Measurements from ENCODE around the gene ZNF143. TPM values are rescaled to one million over a fixed set of nuclear protein-coding genes. Genes with fewer than 3 reads are reported as not detected.

ZNF143 gene
- total RNA-seq, 1 donor from 2014 or later, result 36.6 TPM

- no peak for DNase-seq (ENCODE audit: extremely low spot score in 2 of 2)
- intact Hi-C loops (cut with DNase I), result no loop called here
- Histone ChIP-seq H3K4me1 (no peaks in the 10 kb centered on the region), H3K27ac (no peak overlapping the region), H3K9me3 (no peaks in the 10 kb centered on the region), H3K4me3 (no peak overlapping the region), H3K36me3 (peaks cover 0 to 60% of the 10 kb centered on the region in 2 donors), H3K27me3 (no peaks in the 10 kb centered on the region)
- no peak for TF ChIP-seq POLR2AphosphoS5 (IDR thresholded peaks at IDR 0.05; ENCODE audit: insufficient read depth in 1 of 2, low read depth in 1 of 2)
- no peak for TF ChIP-seq POLR2A (IDR thresholded peaks at IDR 0.05)
- TF ChIP-seq CTCF (IDR thresholded peaks at IDR 0.05), result no peak
Measured at GRCh38 chr11:9495803-9496514, 35.1 kb downstream of the ZNF143 start.

GRCh38 chr11:9498457-9499078 is 37.8 kb downstream of the ZNF143 start:
- H3K9me3 ChIP-seq, result no peaks in the 10 kb centered on the region
- DNase-seq (ENCODE audit: extremely low spot score in 2 of 2), result no peak
- TF ChIP-seq CTCF (IDR thresholded peaks at IDR 0.05) (no peak), POLR2A (IDR thresholded peaks at IDR 0.05) (no peak), POLR2AphosphoS5 (IDR thresholded peaks at IDR 0.05; ENCODE audit: insufficient read depth in 1 of 2, low read depth in 1 of 2) (no peak)
- no peak overlapping the region for H3K4me3 ChIP-seq
- H3K36me3 ChIP-seq, result peaks cover 0 to 71% of the 10 kb centered on the region in 2 donors
- H3K4me1 ChIP-seq, result no peaks in the 10 kb centered on the region
- intact Hi-C loops (cut with DNase I), result no loop called here
- no peaks in the 10 kb centered on the region for H3K27me3 ChIP-seq
- no peak overlapping the region for H3K27ac ChIP-seq

GRCh38 chr11:9506489-9507276 is 45.9 kb downstream of the ZNF143 start:
- no peak overlapping the region for H3K27ac ChIP-seq
- no peak overlapping the region for H3K4me3 ChIP-seq
- H3K9me3 ChIP-seq, result no peaks in the 10 kb centered on the region
- no peaks in the 10 kb centered on the region for H3K4me1 ChIP-seq
- intact Hi-C loops (cut with DNase I), result no loop called here
- H3K36me3 ChIP-seq, result peaks cover 0 to 22% of the 10 kb centered on the region in 2 donors
- TF ChIP-seq POLR2A (IDR thresholded peaks at IDR 0.05) (no peak), POLR2AphosphoS5 (IDR thresholded peaks at IDR 0.05; ENCODE audit: insufficient read depth in 1 of 2, low read depth in 1 of 2) (peak in 1 of 2 donors; percentile 64), CTCF (IDR thresholded peaks at IDR 0.05) (peak; percentile 66 to 76 (median 73))
- no peaks in the 10 kb centered on the region for H3K27me3 ChIP-seq
- no peak for DNase-seq (ENCODE audit: extremely low spot score in 2 of 2)

- Histone ChIP-seq H3K36me3 (peaks cover 0 to 23% of the 10 kb centered on the region in 2 donors), H3K27ac (no peak overlapping the region), H3K4me1 (no peaks in the 10 kb centered on the region), H3K4me3 (no peak overlapping the region), H3K27me3 (no peaks in the 10 kb centered on the region), H3K9me3 (no peaks in the 10 kb centered on the region)
- TF ChIP-seq POLR2AphosphoS5 (IDR thresholded peaks at IDR 0.05; ENCODE audit: insufficient read depth in 1 of 2, low read depth in 1 of 2), result no peak
- no peak for TF ChIP-seq CTCF (IDR thresholded peaks at IDR 0.05)
- no peak for TF ChIP-seq POLR2A (IDR thresholded peaks at IDR 0.05)
- no peak for DNase-seq (ENCODE audit: extremely low spot score in 2 of 2)
- intact Hi-C loops (cut with DNase I), result no loop called here
Measured at GRCh38 chr11:9507277-9507580, 46.4 kb downstream of the ZNF143 start.

Measured in vagina (tissue), 2 donors.